HG03060 (cell line): ENCODE data around the gene ACP2.
"Not testable (repeated sequence)": the region's sequence is repeated elsewhere in the genome, so short reads cannot be mapped to it uniquely, and the experiment has no call there.

Source experiments
- ATAC-seq: cut with Tn5 transposase; IDR thresholded peaks from one replicate; pipeline ENCODE4 v1.9.1; 2021; ENCODE audit warnings: low read depth, moderate number of reproducible peaks; ENCODE audit not compliant: unreplicated experiment

ACP2 gene

GRCh38 chr11:47208008-47208552, 40.5 kb downstream of the ACP2 start:
- ATAC-seq = not testable (repeated sequence)

DNA sequence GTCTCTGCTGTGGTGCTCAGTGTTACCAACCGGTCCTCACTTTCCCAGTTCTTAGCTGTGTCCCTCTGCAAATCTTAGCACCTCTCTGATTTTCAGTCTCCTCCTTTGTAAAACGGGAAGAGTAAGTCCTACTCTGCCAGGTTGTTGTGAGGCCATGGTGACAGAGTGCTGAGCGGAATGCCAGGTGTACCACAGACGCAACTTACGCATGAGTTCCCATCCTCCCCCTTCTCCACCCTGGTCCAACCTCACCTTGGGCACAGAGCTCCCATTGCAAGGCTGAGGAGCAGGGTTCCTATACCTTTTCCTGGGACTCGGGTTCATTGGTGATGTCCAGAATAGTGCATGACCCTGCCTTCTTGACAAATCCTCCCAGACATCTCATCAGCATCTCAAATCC, 41.2 kb downstream of the ACP2 start:
- ATAC-seq = no peak

GRCh38 chr11:47206577-47206976, 42.0 kb downstream of the ACP2 start:
- not testable (repeated sequence) for ATAC-seq

DNA sequence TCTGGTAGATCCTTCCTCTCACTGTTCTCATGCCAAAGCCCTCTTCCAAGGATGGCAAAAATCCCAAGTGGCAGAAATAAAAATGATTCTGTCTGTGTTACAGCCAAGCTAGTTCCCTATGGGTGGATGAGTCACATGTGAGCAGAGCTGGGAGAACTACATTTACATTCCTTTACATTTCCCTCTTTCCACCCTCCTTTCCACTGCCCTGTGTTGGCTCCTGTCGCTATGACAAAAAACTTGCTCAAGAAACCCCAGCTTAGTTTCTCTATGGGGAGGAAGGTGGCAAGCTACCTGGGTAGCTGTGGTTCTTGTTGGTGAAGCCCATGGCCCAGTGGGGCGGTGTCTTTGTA, 44.0 kb downstream of the ACP2 start:
- no peak for ATAC-seq

GRCh38 chr11:47202576-47202975, 46.0 kb downstream of the ACP2 start:
- ATAC-seq = no peak

DNA sequence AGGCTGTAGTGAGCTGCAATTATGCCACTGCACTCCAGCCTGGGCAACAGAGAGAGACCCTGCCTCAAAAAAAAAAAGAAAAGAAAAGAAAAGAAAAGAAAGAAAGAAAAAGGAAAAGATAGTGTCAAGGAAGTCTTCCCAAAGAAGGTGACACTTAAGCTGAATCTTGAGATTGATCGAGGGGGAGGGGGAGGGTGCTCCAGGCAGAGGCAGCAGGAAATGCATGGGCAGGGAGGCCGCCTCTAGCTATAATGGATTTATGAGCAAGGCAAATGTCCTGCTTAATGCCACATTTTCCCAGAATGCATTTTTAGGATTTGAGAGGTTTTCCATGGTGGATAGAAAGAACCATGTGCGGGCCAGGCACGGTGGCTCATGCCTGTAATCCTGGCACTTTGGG, 47.6 kb downstream of the ACP2 start:
- no peak for ATAC-seq

DNA sequence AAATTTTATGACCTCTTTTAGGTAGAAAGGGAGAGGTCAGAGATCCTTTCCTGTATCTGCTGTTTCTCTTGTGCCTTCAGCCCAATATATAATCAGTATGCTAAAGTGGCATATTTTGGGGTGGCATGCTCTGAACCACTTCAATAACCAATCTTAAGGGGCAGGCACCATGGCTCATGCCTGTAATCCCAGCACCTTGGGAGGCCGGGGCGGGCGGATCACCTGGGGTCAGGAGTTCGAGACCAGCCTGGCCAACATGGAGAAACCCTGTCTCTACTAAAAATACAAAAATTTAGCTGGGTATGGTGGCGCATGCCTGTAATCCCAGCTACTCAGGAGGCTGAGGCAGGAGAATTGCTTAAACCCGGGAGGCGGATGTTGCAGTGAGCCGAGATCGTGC, 50.5 kb downstream of the ACP2 start:
- ATAC-seq = not testable (repeated sequence)

GRCh38 chr11:47192111-47192510, 56.5 kb downstream of the ACP2 start:
- ATAC-seq = no peak

DNA sequence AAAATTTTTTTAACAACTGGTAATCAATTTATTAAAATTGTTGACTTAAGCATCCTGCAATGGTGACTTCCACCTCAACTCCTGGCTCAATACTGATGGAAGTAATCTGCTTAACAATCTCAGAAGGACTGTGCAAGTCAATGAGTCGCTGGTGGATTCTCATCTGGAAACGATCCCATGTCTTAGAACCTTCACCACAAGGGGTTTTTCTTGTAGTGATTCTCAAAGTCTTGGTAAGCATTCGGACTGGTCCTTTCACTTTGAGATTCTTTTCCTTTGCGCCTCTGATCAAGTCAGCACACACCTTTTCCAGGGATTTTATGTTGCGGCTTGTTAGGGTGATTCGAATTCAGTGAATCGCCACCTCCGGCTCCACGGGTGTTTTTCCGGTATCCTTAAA, 57.5 kb downstream of the ACP2 start:
- ATAC-seq = not testable (repeated sequence)
